ENCODE data around the gene UST.
A peak's percentile ranks its signal among the peaks of the same experiment; 100 is the strongest.
"Not testable (repeated sequence)": the region's sequence is repeated elsewhere in the genome, so short reads cannot be mapped to it uniquely, and the experiment has no call there.

UST gene

DNA sequence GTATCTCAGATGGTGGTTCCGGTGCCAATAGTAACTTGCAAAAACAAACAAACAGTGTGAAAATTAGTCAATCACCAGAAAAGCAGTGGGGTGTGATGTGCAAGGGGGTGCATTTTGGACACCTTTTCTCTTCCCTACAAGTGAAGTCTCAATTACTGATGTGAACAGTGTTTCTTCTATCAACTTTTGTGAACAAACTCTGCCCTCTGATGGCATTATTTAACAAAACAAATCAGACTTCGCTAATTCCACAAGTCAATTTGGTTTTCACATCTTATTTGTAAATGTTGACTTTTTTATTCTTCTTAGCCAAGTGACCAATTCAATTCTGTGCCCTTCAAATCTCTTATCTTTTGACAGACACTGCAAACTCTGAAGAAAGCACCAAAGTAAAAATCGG is 212.2 kb downstream of the UST start:
- DNase-seq = no peak

GRCh38 chr6:148959501-148959900 is 212.7 kb downstream of the UST start:
- DNase-seq = no peak

DNA sequence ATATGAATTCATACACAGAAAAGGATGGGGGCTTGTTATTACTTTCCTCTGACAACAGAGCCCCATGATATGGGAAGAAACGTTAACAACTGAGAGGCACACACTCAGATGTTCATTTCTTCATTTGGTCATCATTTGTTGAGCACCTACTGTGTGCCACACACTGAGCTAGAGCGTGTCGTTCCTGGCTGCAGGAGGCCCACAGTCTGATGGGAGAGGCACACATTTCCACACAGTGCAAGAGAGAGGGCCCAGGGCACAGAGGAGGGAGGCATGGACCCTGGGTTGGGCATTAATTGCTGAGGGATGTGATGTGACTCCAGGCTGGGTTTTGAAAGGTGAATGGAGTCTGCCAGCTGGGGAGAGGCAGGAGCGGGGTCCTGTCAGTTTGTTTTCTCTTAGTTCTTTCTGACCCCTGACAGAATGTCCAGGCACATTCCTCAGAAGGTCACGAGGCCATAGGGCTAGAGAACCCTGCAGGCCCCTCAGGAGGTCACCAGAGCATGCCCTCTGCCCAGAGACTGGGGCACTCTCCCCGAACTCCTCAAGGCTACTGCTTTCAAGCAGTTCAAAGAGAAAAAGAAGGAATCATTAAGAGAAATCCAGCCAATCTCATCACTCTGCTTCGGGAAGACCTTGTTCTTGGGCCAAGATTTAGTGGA is 216.2 kb downstream of the UST start:
- DNase-seq = no peak

DNA sequence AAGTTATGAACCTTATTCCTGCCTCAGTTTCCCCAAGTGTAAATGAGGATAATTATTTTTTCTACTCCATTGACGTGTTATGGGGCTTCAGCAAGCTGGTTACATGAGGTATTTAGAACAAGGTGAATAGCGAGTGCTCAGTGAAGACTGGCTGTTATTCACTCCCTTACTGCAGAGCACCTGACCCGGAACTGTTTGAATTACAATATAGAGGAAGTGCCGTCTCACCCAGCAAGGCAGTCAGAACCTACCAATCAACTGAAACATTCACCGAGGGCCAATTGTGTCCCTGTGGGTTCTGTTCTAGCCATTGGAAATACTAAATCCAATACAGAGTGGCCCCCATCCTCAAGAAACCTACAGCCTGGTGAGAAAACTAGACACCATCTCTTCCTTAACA is 216.9 kb downstream of the UST start:
- DNase-seq = no peak

DNA sequence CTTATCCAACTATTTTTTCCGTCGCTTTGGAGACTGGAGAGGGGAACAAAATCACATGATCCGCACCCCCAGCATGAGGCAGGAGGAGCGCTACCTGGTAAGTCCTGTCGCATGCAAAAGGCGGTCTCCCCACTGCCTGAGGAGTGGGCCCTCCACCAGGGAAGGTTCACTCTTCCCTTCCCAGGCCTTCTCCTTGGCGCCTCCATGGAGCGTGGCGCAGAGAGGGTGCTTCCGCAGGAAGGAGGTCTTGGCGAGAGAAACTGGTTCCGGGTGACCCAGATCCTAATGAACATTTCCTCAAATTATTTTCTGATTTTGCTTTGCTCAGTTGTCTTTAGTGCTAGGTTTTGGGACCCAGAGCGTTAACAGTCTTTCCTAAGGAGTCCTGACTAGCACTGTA is 217.6 kb downstream of the UST start:
- DNase-seq = no peak

DNA sequence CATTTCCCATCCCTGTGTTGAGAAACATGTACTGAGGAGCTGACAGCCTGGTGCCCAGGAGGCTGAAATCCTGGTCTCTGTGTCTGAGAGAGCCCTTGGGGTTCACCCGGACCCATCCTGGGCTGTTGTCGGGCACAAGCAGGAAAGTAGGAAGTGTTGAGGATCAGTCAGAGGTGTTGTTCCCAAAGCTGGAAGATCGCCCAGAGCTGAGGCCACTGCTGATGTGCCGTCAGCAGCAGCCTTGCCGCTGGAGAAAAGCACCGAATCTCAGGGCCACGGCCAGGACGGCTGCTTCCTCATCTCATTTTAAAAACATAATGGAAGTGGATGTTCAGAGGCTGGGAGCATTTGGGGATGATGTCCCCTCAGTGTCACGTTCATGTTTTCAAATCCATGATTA is 218.5 kb downstream of the UST start:
- no peak for DNase-seq

- no peak for DNase-seq
Observed at GRCh38 chr6:148967011-148967520, 220.2 kb downstream of the UST start.

GRCh38 chr6:148967541-148967956 is 220.7 kb downstream of the UST start:
- DNase-seq = no peak

DNA sequence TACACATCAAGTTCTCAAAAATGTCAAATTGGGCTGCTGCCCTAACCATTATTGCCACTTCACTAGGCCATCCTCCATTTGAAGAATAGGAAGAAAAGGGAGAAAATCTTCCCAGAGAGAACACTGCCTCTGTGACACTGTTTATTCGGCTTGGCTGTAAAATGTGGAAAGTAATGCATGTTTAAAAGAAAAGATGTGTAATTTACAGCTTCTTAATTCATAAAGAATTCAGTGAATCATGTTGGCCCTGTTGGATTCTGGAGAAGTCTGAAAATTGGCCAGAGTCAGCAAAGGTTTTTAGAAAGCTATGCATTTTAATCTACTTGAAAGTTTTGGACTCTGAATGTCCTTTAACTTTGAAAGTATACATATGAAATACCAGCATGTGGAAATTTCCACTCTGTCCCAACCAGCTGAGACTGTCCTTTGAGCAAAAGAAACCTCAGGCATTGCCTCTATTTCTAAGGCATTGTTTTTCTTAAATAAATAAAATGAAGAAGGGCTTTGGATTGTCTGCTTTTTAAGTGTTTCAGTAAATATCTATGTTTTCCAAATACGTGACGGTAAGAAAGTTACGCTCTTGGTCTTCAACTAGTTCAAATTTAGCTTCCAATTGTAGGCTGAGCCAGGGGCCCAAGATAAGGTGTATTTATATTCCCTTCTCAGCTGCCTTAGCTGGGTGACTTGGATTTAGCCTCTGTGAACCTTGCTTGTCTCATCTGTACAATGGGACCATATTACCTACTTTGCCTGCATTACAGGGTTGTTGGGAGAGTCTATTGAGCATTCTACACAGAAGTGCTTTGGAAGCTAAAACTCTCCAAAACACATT is 222.2 kb downstream of the UST start:
- no peak for DNase-seq

DNA sequence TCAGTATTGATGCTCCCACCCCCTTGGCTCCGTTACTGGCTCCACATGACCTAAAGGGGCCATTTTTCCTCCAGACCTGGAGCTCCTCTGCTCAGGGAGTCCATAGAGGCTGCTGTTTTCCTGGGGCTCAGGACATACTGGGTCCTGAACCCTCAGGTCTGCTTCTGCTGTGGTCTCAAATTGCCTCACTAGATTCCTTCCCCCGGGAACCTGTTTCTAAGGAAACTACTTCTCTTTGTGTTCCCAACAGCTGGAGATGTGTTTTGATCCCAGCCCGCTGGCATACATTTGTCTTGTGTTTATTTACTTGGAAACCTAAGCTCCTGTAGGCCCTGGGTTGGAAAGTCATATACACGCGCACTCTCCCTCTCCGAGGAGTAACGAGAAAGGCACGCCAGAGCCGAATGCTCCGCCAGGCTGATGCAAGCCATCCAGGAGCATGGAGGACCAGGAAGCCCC is 222.8 kb downstream of the UST start:
- no peak for DNase-seq

DNA sequence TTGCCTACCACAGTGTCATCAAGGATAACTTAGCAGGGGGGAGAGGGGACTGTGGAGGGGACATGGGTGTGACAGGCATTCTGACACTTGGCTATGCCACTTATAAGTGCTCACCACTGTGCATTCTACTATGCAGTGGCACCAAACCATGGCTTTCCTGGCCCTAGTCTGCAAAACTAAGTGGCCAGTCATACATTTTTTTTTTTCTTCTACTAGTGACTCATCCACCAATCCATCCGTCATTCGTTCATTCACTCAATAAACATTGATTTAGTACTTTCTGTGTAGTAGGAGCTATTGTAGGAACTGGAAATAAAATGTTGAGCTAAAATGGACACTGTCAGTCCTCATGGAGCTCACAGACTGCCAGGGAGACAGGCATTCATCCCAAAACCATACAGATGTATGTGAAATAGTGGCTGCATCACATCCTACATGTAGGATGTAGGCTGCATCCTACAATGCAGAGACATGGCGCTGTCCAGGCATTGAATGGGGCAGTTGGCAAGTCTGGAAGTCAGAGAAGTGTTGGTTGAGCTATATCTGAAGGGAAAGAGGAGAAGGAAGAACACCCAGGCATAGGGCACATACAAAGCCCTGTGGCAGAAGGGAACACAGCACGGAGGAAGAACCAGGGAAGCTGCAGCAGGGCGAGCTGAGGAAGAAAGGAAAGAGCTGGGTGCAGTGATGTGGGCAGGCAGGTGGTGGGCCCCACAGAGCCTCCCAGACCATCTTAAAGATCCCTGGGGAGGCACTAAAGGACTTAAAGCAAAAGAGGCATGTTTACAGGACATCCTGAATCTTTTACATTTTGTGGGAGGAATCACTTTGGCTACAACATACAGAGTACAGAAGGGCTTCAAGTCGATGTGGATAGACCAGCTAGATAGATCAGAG is 224.4 kb downstream of the UST start:
- no peak for DNase-seq

- peak; percentile 31 to 36 for DNase-seq
Observed at GRCh38 chr6:148972481-148972880, 225.7 kb downstream of the UST start.

DNA sequence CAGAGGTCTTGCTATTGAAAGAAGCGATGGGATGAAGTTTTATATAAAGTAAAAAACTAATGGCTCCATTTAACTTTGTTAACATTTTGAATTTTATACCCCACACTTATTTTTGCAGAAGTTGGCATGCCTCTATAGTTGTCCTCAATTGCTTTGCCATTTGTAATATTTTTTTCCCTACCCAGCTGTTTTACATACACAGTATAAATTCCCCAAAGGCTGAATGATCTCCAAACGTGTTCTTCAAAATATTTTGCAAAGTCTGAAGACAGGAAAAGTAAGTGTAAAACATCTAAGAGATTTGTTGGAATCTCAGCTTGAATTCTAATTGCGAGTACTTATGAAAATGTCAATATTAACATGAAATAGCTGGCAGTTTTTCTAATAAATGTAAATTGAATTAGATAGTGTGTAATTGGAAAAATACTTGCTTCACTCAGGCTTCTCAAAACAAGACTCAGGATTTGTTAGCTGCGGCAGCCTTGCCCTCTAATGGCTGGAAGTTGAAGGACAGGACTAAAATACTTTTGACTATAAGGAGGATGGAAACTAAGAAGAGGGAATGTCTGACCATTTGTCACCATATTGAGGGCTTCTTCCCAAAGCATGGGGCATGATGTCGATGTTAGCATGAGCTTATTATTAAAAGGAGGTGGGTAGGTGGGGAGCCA is 226.8 kb downstream of the UST start:
- DNase-seq = no peak

DNA sequence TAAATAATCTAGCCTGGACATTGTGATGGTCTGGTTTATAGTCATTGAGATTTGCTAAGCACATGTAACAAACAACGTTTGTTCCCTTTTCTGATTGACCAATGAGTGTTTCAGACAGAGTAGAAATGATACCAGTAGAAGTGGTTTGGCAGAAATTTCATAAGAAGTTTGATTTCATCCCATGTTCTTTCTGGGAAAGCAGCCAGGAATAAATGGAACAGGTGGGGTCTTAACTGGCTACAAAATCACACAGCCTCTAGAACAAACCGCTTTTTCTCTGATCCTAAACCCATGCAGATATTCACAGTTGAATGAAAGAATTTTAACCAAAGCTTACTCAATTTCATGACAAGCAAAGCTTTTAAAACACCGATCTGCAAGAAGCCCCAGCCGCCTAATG is 227.5 kb downstream of the UST start:
- no peak for DNase-seq

GRCh38 chr6:148978298-148978697 is 231.5 kb downstream of the UST start:
- DNase-seq = not testable (repeated sequence)

DNA sequence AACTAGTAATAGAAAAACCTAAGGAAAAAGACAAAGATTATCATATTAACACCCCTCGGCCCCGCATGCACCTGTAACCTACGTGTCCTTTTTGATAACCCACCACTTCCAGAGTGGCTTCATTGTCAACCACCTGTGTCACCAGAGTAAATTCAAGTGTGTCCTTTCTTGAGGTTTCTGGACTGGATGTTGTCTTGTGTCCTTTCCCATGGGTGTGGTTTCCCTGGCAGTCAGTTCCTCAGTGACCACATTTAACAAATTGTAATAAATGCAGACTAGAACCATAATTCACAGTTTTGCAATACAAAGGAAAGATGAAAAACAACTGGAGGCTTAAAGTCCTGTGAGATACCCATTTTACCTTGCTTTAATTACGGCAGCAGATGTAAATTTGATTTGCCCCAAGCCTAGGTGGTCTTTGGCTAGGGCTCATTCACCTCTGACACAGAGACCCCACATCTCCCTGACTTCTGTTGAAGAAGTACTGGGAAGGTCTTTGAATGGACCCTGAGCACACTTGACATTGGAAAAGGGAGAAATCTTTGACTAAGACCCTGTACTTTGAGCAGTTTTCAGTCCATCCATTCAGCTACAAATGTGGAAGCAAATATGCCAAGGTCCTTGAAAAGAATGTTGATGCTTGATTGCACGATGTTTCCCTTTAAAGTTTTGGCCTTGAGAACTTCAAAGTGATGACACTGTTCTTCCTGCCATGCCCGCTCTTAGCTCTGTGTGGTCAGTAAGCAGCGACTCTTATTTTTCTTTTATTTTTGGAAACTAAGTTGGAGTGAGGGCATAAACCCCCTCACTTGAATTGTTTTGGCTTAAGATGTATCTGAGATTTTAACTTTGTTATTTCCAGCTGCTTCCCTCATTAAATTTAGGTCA is 232.4 kb downstream of the UST start:
- DNase-seq = no peak

DNA sequence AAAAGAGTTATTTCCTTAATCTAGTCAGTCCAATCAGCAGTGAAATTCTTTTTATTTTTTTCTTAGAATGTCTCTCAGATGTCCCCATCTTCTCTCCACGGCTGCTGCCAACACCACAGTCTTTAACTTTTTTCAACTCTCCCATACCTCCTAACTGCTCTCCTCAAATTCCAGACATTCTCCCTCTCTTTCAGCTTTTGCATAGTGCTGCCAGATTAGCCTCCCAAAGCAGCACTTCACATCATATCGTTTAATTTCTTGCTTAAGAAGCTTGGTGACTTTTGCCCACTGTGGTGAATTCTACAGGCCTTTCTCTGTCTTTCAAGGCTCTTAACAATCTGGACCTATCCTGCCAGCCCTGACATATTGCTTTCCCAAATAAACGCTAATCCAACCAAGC is 233.4 kb downstream of the UST start:
- no peak for DNase-seq

DNA sequence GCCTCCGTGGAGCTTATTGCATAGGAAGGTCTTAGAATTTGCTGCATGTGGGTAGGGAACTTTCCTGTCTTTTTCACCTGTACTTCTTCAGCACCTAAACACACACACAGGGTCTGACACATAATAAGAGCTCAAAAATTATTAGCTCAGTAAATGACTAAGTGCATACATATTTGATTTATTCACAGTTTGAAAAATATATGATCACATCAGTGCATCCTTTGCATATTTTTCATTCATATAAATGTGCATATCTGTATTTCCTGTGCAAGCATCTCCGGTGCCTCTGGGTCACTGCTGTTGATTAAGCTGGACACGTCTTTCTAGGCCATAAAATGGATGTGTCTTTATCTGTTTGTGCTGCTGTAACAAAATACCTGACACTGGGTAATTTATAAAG is 234.7 kb downstream of the UST start:
- no peak for DNase-seq

DNA sequence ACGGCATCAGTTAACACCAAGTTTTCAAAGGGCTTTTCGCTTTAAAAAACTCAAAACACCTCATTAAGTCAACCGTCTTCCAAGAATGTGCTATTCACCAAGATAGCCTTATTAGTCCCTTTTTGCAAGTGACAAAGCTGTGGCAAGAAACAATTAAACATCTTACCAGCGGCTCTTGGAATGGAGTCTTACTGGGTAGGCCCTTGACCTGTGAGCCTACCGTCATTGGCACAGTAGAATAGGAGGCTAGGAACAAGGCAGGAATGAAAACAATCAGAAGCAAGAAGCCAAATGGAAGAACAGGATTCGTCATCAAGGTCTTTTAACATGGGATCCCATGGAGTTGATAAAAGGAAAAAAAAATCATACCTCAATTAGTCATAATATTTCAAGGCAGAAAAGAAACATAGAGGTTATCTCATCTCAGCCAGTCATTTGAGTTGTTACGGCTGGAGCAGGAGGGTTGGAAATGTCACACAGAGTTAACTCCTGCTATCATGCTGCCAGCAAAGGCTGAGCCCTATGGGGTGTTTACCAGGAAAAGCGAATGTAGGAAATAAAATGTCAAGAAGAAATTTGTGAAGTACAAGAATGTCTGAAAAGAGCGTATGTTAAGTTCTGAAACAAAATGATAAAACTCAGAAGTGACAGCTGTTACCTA is 236.4 kb downstream of the UST start:
- no peak for DNase-seq

GRCh38 chr6:148983966-148984365 is 237.1 kb downstream of the UST start:
- DNase-seq = no peak

DNA sequence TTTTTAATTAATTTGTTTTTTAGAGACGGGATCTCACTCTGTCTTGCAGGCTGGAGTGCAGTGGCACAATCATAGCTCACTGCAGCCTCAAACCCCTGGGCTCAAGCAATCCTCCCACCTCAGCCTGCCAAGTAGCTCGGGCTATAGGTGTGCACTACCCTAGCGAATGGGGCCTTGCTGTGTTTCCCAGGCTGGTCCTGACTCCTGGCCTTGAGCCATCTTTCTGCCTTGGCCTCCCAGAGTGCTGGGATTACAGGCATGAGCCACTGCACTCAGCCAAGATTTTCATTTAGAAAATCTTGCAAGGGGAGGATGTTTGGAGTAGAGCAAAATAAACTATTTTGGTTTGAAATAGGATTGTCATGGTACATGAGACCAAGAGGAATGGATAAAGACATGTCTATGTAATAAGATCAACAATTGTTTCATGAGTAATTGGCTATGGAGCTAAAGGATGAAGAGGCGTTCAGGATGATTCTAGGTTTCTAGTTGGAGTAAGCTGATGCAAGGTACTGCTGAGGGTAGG is 237.8 kb downstream of the UST start:
- no peak for DNase-seq

All from stimulated activated CD4-positive, alpha-beta T cell treated with anti-CD3 and anti-CD28 coated beads, Interleukin-4, amount 100 ng/mL, for 4 hours (primary cell).